HepG2 (cell line): Measurements from ENCODE around the gene MNAT1. TPM values are rescaled to one million over a fixed set of nuclear protein-coding genes. Genes with fewer than 3 reads are reported as not detected.

Source experiments
- AKAP8 ChIP-seq: sonication (generic); formaldehyde crosslinking; IDR thresholded peaks from 2 replicates; pipeline ENCODE4 v1.5.1; 2020; ENCODE audit warnings: mild to moderate bottlenecking, missing genetic modification reagents
- ELF3 ChIP-seq: IDR thresholded peaks from 2 replicates; pipeline ENCODE4 v1.6.1; 2016; ENCODE audit warnings: missing genetic modification reagents, missing compliant biosample characterization
- HES4 ChIP-seq: sonication (generic); formaldehyde crosslinking; IDR thresholded peaks from 2 replicates; pipeline ENCODE4 v1.9.0; 2021; ENCODE audit warnings: mild to moderate bottlenecking, missing genetic modification reagents, borderline replicate concordance
- MYNN ChIP-seq: sonication (generic); formaldehyde crosslinking; IDR thresholded peaks from 2 replicates; pipeline ENCODE4 v1.4.0; 2020; ENCODE audit warnings: mild to moderate bottlenecking, low read depth, missing genetic modification reagents
- NRL ChIP-seq: sonication (generic); formaldehyde crosslinking; IDR thresholded peaks from 2 replicates; pipeline ENCODE4 v1.5.0; 2020; ENCODE audit warnings: missing genetic modification reagents, mild to moderate bottlenecking, moderate library complexity, borderline replicate concordance
- PCBP2 ChIP-seq: fragments of 200-400 bp; formaldehyde crosslinking; optimal IDR thresholded peaks from 2 replicates; pipeline ENCODE3; 2018; ENCODE audit warnings: low read length, low read depth; ENCODE audit not compliant: poor library complexity, severe bottlenecking
- SNAI1 ChIP-seq: sonication (generic); formaldehyde crosslinking; IDR thresholded peaks from 2 replicates; pipeline ENCODE4 v1.5.0; 2020; ENCODE audit warnings: mild to moderate bottlenecking, missing genetic modification reagents, borderline replicate concordance
- U2AF2 ChIP-seq: fragments of 200-400 bp; formaldehyde crosslinking; IDR thresholded peaks from 2 replicates; pipeline ENCODE4 v1.6.1; 2017; ENCODE audit warnings: low read depth, mild to moderate bottlenecking, low read length
- ZNF232 ChIP-seq: sonication (generic); formaldehyde crosslinking; IDR thresholded peaks from 2 replicates; pipeline ENCODE4 v1.4.0; 2020; ENCODE audit warnings: missing genetic modification reagents, borderline replicate concordance
- ZNF644 ChIP-seq: IDR thresholded peaks from 2 replicates; pipeline ENCODE4 v1.6.1; 2016; ENCODE audit warnings: low read depth
- ZNF883 ChIP-seq: sonication (generic); formaldehyde crosslinking; IDR thresholded peaks from 2 replicates; pipeline ENCODE4 v1.5.1; 2020; ENCODE audit warnings: mild to moderate bottlenecking, missing genetic modification reagents; ENCODE audit errors: not compliant biosample characterization
- polyA plus RNA-seq, 8 experiments: library from polyadenylated mRNA; depleted of rRNA in 3 of 8; stranded (reverse) in 7 of 8; unstranded in 1 of 8; fragments of >200 nt; fragmentation: Illumina TruSeq in 4 of 8; extraction: Trizol in 4 of 8; gene quantifications; 2 replicates each; pipeline versions ENCODE4 v1.2.1 to v1.2.3, GENCODE V29; 2011 to 2016; ENCODE audit warnings: low read depth in 4 of 8, missing spikeins in 1 of 8, mixed read lengths in 1 of 8; ENCODE audit not compliant: insufficient read depth in 1 of 8
- total RNA-seq, 5 experiments: library from RNA; depleted of rRNA; stranded (reverse); fragments of >200 nt; fragmentation: Illumina TruSeq; extraction: Trizol; gene quantifications; 2 replicates each; pipeline ENCODE4 v1.2.3, GENCODE V29; 2016; ENCODE audit warnings: low read depth in 1 of 5
- TF ChIP-seq, protein P1 (sequence below): sonication (generic); formaldehyde crosslinking; IDR thresholded peaks from 2 replicates; pipeline ENCODE4 v1.5.0; 2020; ENCODE audit warnings: mild to moderate bottlenecking, missing genetic modification reagents, borderline replicate concordance
- TF ChIP-seq, protein P2 (sequence below): sonication (generic); formaldehyde crosslinking; IDR thresholded peaks from 2 replicates; pipeline ENCODE4 v1.4.0; 2020; ENCODE audit warnings: missing genetic modification reagents
- TF ChIP-seq, protein P3 (sequence below): sonication (generic); formaldehyde crosslinking; IDR thresholded peaks from 2 replicates; pipeline ENCODE4 v1.4.0; 2020; ENCODE audit warnings: missing genetic modification reagents
- TF ChIP-seq, protein P4 (sequence below): sonication (generic); formaldehyde crosslinking; conservative IDR thresholded peaks from 2 replicates; pipeline ENCODE4 v1.5.0; 2020; ENCODE audit warnings: missing genetic modification reagents

The MNAT1 gene
- total and polyA plus RNA-seq, 2 of the 13 experiments (the other 11 are each of a cell fraction or from before 2014, with no cell fraction given), result 49.2 to 94.8 TPM

DNA sequence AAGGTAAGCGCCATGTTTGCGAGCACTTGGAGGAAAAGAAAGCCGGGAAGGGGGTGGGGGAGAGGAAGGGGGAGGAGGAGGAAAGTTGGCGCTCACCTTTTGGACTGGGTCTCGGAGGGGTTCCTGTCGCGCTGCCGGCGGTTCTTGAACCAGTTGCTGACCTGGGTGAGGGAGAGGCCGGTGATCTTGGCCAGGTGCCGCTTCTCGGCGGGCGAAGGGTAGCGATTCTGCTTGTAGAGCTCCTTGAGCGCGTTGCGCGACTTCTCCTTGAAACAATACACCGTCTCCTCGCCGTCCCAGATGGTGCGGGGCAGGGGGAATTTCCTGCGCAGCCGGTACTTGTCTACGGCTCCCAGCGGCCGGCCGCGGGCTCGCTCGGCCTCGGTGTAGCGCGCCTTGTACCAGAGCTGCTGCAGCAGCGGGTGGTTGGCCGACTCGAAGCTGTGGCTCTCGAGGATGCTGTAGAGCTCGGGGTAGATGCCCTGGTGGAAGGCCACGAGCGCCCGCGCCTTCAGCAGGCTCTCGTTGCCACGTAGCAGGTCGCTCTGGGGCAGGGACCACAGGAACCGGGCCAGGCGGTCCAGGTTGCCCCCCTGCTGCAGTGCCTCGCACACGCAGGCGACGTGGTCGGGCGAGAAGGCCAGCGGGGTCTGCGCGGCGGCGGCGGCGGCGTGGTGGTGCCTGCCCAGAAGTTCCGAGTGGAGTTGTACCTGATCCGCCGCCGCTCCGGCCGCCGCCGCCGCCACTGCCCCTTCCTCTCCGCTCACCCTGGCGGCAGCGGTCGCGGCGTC, 11.2 kb upstream of the MNAT1 start (continued):
- TF ChIP-seq, protein P1, sequence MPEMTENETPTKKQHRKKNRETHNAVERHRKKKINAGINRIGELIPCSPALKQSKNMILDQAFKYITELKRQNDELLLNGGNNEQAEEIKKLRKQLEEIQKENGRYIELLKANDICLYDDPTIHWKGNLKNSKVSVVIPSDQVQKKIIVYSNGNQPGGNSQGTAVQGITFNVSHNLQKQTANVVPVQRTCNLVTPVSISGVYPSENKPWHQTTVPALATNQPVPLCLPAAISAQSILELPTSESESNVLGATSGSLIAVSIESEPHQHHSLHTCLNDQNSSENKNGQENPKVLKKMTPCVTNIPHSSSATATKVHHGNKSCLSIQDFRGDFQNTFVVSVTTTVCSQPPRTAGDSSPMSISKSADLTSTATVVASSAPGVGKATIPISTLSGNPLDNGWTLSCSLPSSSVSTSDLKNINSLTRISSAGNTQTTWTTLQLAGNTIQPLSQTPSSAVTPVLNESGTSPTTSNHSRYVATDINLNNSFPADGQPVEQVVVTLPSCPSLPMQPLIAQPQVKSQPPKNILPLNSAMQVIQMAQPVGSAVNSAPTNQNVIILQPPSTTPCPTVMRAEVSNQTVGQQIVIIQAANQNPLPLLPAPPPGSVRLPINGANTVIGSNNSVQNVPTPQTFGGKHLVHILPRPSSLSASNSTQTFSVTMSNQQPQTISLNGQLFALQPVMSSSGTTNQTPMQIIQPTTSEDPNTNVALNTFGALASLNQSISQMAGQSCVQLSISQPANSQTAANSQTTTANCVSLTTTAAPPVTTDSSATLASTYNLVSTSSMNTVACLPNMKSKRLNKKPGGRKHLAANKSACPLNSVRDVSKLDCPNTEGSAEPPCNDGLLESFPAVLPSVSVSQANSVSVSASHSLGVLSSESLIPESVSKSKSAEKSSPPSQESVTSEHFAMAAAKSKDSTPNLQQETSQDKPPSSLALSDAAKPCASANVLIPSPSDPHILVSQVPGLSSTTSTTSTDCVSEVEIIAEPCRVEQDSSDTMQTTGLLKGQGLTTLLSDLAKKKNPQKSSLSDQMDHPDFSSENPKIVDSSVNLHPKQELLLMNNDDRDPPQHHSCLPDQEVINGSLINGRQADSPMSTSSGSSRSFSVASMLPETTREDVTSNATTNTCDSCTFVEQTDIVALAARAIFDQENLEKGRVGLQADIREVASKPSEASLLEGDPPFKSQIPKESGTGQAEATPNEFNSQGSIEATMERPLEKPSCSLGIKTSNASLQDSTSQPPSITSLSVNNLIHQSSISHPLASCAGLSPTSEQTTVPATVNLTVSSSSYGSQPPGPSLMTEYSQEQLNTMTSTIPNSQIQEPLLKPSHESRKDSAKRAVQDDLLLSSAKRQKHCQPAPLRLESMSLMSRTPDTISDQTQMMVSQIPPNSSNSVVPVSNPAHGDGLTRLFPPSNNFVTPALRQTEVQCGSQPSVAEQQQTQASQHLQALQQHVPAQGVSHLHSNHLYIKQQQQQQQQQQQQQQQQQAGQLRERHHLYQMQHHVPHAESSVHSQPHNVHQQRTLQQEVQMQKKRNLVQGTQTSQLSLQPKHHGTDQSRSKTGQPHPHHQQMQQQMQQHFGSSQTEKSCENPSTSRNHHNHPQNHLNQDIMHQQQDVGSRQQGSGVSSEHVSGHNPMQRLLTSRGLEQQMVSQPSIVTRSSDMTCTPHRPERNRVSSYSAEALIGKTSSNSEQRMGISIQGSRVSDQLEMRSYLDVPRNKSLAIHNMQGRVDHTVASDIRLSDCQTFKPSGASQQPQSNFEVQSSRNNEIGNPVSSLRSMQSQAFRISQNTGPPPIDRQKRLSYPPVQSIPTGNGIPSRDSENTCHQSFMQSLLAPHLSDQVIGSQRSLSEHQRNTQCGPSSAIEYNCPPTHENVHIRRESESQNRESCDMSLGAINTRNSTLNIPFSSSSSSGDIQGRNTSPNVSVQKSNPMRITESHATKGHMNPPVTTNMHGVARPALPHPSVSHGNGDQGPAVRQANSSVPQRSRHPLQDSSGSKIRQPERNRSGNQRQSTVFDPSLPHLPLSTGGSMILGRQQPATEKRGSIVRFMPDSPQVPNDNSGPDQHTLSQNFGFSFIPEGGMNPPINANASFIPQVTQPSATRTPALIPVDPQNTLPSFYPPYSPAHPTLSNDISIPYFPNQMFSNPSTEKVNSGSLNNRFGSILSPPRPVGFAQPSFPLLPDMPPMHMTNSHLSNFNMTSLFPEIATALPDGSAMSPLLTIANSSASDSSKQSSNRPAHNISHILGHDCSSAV (CRISPR knock-in tag), result no peak
- TF ChIP-seq, protein P2, sequence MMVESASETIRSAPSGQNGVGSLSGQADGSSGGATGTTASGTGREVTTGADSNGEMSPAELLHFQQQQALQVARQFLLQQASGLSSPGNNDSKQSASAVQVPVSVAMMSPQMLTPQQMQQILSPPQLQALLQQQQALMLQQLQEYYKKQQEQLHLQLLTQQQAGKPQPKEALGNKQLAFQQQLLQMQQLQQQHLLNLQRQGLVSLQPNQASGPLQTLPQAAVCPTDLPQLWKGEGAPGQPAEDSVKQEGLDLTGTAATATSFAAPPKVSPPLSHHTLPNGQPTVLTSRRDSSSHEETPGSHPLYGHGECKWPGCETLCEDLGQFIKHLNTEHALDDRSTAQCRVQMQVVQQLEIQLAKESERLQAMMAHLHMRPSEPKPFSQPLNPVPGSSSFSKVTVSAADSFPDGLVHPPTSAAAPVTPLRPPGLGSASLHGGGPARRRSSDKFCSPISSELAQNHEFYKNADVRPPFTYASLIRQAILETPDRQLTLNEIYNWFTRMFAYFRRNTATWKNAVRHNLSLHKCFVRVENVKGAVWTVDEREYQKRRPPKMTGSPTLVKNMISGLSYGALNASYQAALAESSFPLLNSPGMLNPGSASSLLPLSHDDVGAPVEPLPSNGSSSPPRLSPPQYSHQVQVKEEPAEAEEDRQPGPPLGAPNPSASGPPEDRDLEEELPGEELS (CRISPR knock-in tag), result no peak
- TF ChIP-seq SNAI1, result no peak
- TF ChIP-seq, protein P3, sequence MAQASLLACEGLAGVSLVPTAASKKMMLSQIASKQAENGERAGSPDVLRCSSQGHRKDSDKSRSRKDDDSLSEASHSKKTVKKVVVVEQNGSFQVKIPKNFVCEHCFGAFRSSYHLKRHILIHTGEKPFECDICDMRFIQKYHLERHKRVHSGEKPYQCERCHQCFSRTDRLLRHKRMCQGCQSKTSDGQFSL, result no peak
- TF ChIP-seq HES4, result no peak
- 0 out of 2 replicates have a peak, but pooled peaks have one; percentile 2 for TF ChIP-seq ELF3 (CRISPR knock-in tag)
- no peak for TF ChIP-seq U2AF2
- no peak for TF ChIP-seq AKAP8
- no peak for TF ChIP-seq ZNF644 (CRISPR knock-in tag)
- TF ChIP-seq NRL (CRISPR knock-in tag), result 0 out of 2 replicates have a peak, but pooled peaks have one; percentile 64
- no peak for TF ChIP-seq PCBP2
- TF ChIP-seq, protein P4, sequence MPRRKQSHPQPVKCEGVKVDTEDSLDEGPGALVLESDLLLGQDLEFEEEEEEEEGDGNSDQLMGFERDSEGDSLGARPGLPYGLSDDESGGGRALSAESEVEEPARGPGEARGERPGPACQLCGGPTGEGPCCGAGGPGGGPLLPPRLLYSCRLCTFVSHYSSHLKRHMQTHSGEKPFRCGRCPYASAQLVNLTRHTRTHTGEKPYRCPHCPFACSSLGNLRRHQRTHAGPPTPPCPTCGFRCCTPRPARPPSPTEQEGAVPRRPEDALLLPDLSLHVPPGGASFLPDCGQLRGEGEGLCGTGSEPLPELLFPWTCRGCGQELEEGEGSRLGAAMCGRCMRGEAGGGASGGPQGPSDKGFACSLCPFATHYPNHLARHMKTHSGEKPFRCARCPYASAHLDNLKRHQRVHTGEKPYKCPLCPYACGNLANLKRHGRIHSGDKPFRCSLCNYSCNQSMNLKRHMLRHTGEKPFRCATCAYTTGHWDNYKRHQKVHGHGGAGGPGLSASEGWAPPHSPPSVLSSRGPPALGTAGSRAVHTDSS (CRISPR knock-in tag), result no peak
- no peak for TF ChIP-seq ZNF883 (CRISPR knock-in tag)
- TF ChIP-seq ZNF232 (CRISPR knock-in tag), result 0 out of 2 replicates have a peak, but pooled peaks have one; percentile 35
- no peak for TF ChIP-seq MYNN (CRISPR knock-in tag)
